Esophagus squamous epithelium (tissue), 4 donors: Measurements from ENCODE around the gene LGR6.

Experiments
- POLR2A ChIP-seq, 4 donors: fragments of 450-650 bp; IDR thresholded peaks; one replicate each; pipeline ENCODE4 v1.6.1; 2017; ENCODE audit warnings: antibody characterized with exemption in 4 of 4, mild to moderate bottlenecking in 4 of 4, moderate library complexity in 3 of 4
- TF ChIP-seq, protein P1 (sequence below), 6 experiments: fragments of 450-650 bp in 4 of 6; fragments of 200-600 bp in 2 of 6; sonication (generic) in 2 of 6; IDR thresholded peaks; one replicate each; pipeline ENCODE4 v1.5.1; 2016 to 2019; ENCODE audit warnings: antibody characterized with exemption in 6 of 6, mild to moderate bottlenecking in 4 of 6, moderate library complexity in 4 of 6

DNA sequence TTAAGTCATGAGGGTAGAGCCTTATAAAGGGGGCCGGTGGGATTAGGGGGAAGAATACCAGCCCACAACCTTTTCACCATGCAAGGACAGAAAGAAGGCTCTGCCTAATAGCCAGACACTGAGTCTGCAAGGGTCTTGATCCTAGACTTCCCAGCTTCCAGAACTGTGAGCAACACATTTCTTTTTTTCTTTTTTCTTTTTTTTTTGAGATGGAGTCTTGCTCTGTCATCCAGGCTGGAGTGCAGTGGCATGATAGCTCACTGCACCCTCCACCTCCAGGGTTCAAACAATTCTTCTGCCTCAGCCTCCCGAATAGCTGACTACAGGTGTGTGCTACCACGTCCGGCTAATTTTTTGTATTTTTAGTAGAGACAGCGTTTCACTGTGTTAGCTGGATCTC lies 47.3 kb upstream of the LGR6 start:
- TF ChIP-seq, protein P1, sequence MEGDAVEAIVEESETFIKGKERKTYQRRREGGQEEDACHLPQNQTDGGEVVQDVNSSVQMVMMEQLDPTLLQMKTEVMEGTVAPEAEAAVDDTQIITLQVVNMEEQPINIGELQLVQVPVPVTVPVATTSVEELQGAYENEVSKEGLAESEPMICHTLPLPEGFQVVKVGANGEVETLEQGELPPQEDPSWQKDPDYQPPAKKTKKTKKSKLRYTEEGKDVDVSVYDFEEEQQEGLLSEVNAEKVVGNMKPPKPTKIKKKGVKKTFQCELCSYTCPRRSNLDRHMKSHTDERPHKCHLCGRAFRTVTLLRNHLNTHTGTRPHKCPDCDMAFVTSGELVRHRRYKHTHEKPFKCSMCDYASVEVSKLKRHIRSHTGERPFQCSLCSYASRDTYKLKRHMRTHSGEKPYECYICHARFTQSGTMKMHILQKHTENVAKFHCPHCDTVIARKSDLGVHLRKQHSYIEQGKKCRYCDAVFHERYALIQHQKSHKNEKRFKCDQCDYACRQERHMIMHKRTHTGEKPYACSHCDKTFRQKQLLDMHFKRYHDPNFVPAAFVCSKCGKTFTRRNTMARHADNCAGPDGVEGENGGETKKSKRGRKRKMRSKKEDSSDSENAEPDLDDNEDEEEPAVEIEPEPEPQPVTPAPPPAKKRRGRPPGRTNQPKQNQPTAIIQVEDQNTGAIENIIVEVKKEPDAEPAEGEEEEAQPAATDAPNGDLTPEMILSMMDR (IDR thresholded peaks at IDR 0.05): no peak
- no peak for TF ChIP-seq POLR2A (IDR thresholded peaks at IDR 0.05)
